Endothelial cell of umbilical vein (primary cell): ENCODE measurements around the gene ZFYVE28. TPM values are rescaled to one million over a fixed set of nuclear protein-coding genes. Genes with fewer than 3 reads are reported as not detected.

Experiments
- BruUV-seq: library from RNA; stranded (reverse); fragments of 400-500 nt; replicated peaks from 2 replicates; lab custom pipeline; 2021; lab: Mats Ljungman, UMichigan
- CTCF ChIA-PET: fragments of 300-600, 350-600 bp; sonication (Branson Sonifier 250); formaldehyde crosslinking; loops from one replicate; lab custom pipeline; 2021; ENCODE audit warnings: antibody characterized with exemption, inconsistent platforms; lab: Charles Lee
- POLR2A ChIA-PET: fragments of 300-600, 350-600 bp; sonication (Branson Sonifier 250); formaldehyde crosslinking; loops from one replicate; lab custom pipeline; 2021; ENCODE audit warnings: antibody characterized with exemption, inconsistent platforms; lab: Charles Lee
- DNase-seq: peaks from one replicate; pipeline ENCODE4 v3.0.0-alpha.2; 2011; ENCODE audit warnings: low read depth, low spot score
- FAIRE-seq: peaks from 2 replicates; lab custom pipeline; 2011; peaks lifted over from hg19 to GRCh38; lab: Jason Lieb, UNC
- H2AFZ ChIP-seq: 2 replicates; pipeline ENCODE4 v1.6.0; 2012; ENCODE audit warnings: low read depth, low read length, control low read depth, inconsistent platforms
- H3K27ac ChIP-seq: 2 replicates; pipeline ENCODE4 v1.5.1; 2011; ENCODE audit warnings: low read depth, mild to moderate bottlenecking, control low read depth, low read length, moderate library complexity; ENCODE audit not compliant: insufficient read depth
- H3K27me3 ChIP-seq, 2 experiments: 2 replicates each; pipeline versions ENCODE4 v1.6.0 to v1.6.1; 2011; ENCODE audit warnings: low read length in 2 of 2, mixed read lengths in 1 of 2; ENCODE audit not compliant: control insufficient read depth in 2 of 2, insufficient read depth in 2 of 2
- H3K36me3 ChIP-seq, 2 experiments: 2 replicates in 1 of 2; 3 replicates in 1 of 2; pipeline ENCODE4 v1.5.1; 2011; ENCODE audit warnings: low read length in 2 of 2, mild to moderate bottlenecking in 1 of 2, moderate library complexity in 1 of 2; ENCODE audit not compliant: control insufficient read depth in 2 of 2, insufficient read depth in 2 of 2; ENCODE audit errors: extremely low read depth in 1 of 2
- H3K4me1 ChIP-seq: 3 replicates; pipeline ENCODE4 v1.5.1; 2011; ENCODE audit warnings: mild to moderate bottlenecking, low read length; ENCODE audit not compliant: control insufficient read depth, insufficient read depth; ENCODE audit errors: extremely low read depth
- H3K4me2 ChIP-seq: 2 replicates; pipeline ENCODE4 v1.6.1; 2011; ENCODE audit warnings: low read length, control low read depth, mixed read lengths; ENCODE audit not compliant: insufficient read depth
- H3K4me3 ChIP-seq, 3 experiments: fragments of 200-600 bp in 1 of 3; sonication (generic), shearing (Covaris generic) in 1 of 3; replicated peaks in 1 of 3; 2 replicates each; pipeline ENCODE4 v1.5.1; 2011 to 2016; ENCODE audit warnings: control low read depth in 3 of 3, low read length in 3 of 3, mild to moderate bottlenecking in 2 of 3, inconsistent platforms in 1 of 3, low read depth in 1 of 3, moderate library complexity in 1 of 3; ENCODE audit not compliant: insufficient read depth in 1 of 3
- H3K79me2 ChIP-seq: 2 replicates; pipeline ENCODE4 v1.6.0; 2012; ENCODE audit warnings: low read length, inconsistent platforms; ENCODE audit not compliant: control insufficient read depth, insufficient read depth
- H3K9ac ChIP-seq: replicated peaks from 2 replicates; pipeline ENCODE3; 2011; ENCODE audit warnings: low read length, control low read depth; ENCODE audit not compliant: insufficient read depth; ENCODE audit errors: extremely low read depth
- H3K9me1 ChIP-seq: replicated peaks from 3 replicates; pipeline ENCODE4 v1.6.0; 2011; ENCODE audit warnings: mild to moderate bottlenecking, low read length; ENCODE audit not compliant: control insufficient read depth, insufficient read depth; ENCODE audit errors: extremely low read depth
- H3K9me3 ChIP-seq: replicated peaks from 2 replicates; pipeline ENCODE4 v1.5.1; 2012; ENCODE audit warnings: low read length, inconsistent platforms; ENCODE audit not compliant: control insufficient read depth, insufficient read depth
- H4K20me1 ChIP-seq: replicated peaks from 2 replicates; pipeline ENCODE3; 2011; ENCODE audit warnings: mild to moderate bottlenecking, low read length; ENCODE audit not compliant: control insufficient read depth, insufficient read depth; ENCODE audit errors: extremely low read depth
- EZH2 ChIP-seq: IDR thresholded peaks from 2 replicates; pipeline ENCODE4 v1.6.1; 2012; ENCODE audit warnings: borderline replicate concordance, low read depth, mild to moderate bottlenecking, moderate library complexity, low read length, inconsistent platforms; ENCODE audit not compliant: severe bottlenecking
- FOS ChIP-seq: IDR thresholded peaks from 2 replicates; pipeline ENCODE4 v1.6.1; 2011; ENCODE audit warnings: mild to moderate bottlenecking, low read length, moderate library complexity, borderline replicate concordance; ENCODE audit not compliant: insufficient read depth
- GATA2 ChIP-seq: IDR thresholded peaks from 2 replicates; pipeline ENCODE4 v1.7.0; 2011; ENCODE audit warnings: low read depth, mild to moderate bottlenecking, moderate library complexity, mixed read lengths, low read length; ENCODE audit not compliant: insufficient read length, insufficient read depth
- JUN ChIP-seq: IDR thresholded peaks from 2 replicates; pipeline ENCODE4 v1.6.1; 2011; ENCODE audit warnings: borderline replicate concordance, low read depth; ENCODE audit not compliant: insufficient read length, insufficient read depth
- MYC ChIP-seq: IDR thresholded peaks from one replicate; pipeline ENCODE4 v1.6.1; 2011; ENCODE audit warnings: mild to moderate bottlenecking, low read depth, low read length
- POLR2A ChIP-seq: IDR thresholded peaks from 2 replicates; pipeline ENCODE4 v1.6.1; 2012; ENCODE audit warnings: low read depth, mild to moderate bottlenecking, control low read depth, low read length
- POLR2AphosphoS5 ChIP-seq: IDR thresholded peaks from 2 replicates; pipeline ENCODE4 v1.6.1; 2012; ENCODE audit warnings: low read depth, mild to moderate bottlenecking, control low read depth, low read length, moderate library complexity; ENCODE audit not compliant: insufficient read depth
- dilution Hi-C: fragments of 300-500 bp; cut with MboI; formaldehyde crosslinking; loops from one replicate; pipeline ENCODE4 v1.15.0; 2019; ENCODE audit warnings: low sequenced_read_pairs; ENCODE audit not compliant: extremely low pct_ligation_motif_present
- intact Hi-C: fragments of 100-400 bp; cut with micrococcal nuclease; formaldehyde crosslinking; loops from one replicate; pipeline ENCODE4 v1.10.0; 2022
- polyA plus RNA-seq, 4 experiments: library from polyadenylated mRNA; depleted of rRNA in 3 of 4; stranded (reverse) in 3 of 4; unstranded in 1 of 4; fragments of >200 nt; gene quantifications; 2 replicates each; pipeline versions ENCODE4 v1.2.1 to v1.2.3, GENCODE V29; 2011 to 2012; ENCODE audit warnings: missing spikeins in 1 of 4
- total RNA-seq: library from RNA; stranded (reverse); gene quantifications from 2 replicates; pipeline ENCODE4 v1.2.3, GENCODE V29; 2021
- TF ChIP-seq, protein P1 (sequence below): IDR thresholded peaks from 2 replicates; pipeline ENCODE4 v1.6.1; 2011; ENCODE audit not compliant: insufficient read depth, insufficient read length
- TF ChIP-seq, protein P2 (sequence below), 2 donors: IDR thresholded peaks; 1 replicate in 1 of 2; 2 replicates in 1 of 2; pipeline ENCODE4 v1.5.1; 2011; ENCODE audit warnings: low read length in 2 of 2, mild to moderate bottlenecking in 2 of 2, moderate library complexity in 2 of 2, control low read depth in 1 of 2, inconsistent platforms in 1 of 2, low read depth in 1 of 2; ENCODE audit not compliant: insufficient read depth in 1 of 2; ENCODE audit errors: extremely low read depth in 1 of 2

The ZFYVE28 gene
- total and polyA plus RNA-seq, 2 donors (not counting 3 experiments of a cell fraction or from before 2014, with no cell fraction given): 5.8 to 7.1 TPM

DNA sequence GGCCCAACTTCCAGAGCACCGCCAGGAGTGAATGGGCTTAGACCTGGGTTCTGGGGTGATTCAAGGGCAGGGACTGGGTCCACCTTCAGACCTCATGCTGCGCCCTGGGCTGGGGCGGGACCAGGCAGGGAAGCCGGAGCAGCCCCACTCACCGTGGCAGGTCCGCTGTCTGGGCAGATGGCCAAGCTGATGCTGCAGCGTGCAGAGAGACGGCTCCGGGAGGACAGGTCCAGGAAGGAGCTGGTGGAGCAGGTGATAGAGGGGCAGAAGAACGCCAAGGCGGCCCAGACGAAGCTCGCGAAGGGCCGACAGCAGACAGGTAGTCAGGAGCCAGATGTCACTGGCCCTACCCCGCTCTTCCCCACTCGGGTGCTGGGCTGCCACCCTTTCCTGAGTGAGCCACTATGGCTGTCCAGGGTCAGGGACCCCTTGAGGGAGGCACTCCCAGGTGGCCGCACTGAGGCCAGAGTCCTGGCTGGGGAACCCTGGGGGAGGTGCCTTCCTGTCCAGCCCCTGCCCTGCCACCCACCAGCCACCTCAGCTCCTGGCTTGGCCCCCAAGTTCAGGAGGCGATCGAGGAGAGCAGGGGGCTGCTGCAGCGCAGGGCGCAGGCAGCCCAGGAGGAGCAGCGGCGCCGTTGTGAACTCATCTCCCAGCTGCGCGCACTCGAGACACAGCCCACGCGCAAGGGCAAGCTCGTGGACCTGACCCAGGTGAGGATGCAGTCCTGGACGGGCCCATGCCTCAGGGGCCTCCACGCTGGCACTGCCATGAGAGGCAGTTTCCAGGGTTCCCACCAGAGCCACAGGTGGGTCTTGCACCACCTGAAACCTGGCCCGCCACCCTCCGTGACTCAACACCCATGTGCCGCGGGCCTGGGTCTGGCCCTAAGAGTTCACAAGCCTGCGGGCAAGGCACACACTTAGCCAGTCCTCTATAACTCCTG lies 40.4 kb upstream of the ZFYVE28 start:
- Histone ChIP-seq H3K4me2 (no peak overlapping the region), H3K4me1 (peaks cover 7% of the 10 kb centered on the region), H3K79me2 (no peaks in the 10 kb centered on the region), H4K20me1 (no peaks in the 10 kb centered on the region), H3K9me3 (no peaks in the 10 kb centered on the region), H3K36me3 (no peaks in the 10 kb centered on the region), H3K27ac (no peak overlapping the region), H3K9me1 (no peaks in the 10 kb centered on the region), H3K27me3 (no peaks in the 10 kb centered on the region), H2AFZ (no peak overlapping the region), H3K9ac (no peak overlapping the region), H3K4me3 (no peak overlapping the region)
- dilution Hi-C loops (no loop called here), intact Hi-C loops (no loop called here)
- FAIRE-seq (no peak), DNase-seq (no peak)
- POLR2A ChIA-PET: no interaction called here
- BruUV-seq: no TSS peak
- CTCF ChIA-PET: interaction anchor here (2.5 kb wide), 1 partner anchor 239 kb away, joined by 11 read pairs; no protein-coding TSS in a partner anchor
- TF ChIP-seq JUN (no peak), FOS (no peak), POLR2AphosphoS5 (no peak), MYC (no peak), POLR2A (no peak), EZH2 (no peak), GATA2 (no peak)
- TF ChIP-seq, protein P1, sequence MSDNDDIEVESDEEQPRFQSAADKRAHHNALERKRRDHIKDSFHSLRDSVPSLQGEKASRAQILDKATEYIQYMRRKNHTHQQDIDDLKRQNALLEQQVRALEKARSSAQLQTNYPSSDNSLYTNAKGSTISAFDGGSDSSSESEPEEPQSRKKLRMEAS: no peak
- TF ChIP-seq, protein P2, sequence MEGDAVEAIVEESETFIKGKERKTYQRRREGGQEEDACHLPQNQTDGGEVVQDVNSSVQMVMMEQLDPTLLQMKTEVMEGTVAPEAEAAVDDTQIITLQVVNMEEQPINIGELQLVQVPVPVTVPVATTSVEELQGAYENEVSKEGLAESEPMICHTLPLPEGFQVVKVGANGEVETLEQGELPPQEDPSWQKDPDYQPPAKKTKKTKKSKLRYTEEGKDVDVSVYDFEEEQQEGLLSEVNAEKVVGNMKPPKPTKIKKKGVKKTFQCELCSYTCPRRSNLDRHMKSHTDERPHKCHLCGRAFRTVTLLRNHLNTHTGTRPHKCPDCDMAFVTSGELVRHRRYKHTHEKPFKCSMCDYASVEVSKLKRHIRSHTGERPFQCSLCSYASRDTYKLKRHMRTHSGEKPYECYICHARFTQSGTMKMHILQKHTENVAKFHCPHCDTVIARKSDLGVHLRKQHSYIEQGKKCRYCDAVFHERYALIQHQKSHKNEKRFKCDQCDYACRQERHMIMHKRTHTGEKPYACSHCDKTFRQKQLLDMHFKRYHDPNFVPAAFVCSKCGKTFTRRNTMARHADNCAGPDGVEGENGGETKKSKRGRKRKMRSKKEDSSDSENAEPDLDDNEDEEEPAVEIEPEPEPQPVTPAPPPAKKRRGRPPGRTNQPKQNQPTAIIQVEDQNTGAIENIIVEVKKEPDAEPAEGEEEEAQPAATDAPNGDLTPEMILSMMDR (IDR thresholded peaks at IDR 0.05; ENCODE audit: extremely low read depth in 1 of 2, insufficient read depth in 1 of 2, low read depth in 1 of 2, low read length in 2 of 2): no peak
